ENCODE results near the gene NELL1. TPM values are rescaled to one million over a fixed set of nuclear protein-coding genes. Genes with fewer than 3 reads are reported as not detected.

NELL1 gene
- total and polyA plus RNA-seq, 2 experiments from 2014 or later: 1.6 TPM; not detected in 1

DNA sequence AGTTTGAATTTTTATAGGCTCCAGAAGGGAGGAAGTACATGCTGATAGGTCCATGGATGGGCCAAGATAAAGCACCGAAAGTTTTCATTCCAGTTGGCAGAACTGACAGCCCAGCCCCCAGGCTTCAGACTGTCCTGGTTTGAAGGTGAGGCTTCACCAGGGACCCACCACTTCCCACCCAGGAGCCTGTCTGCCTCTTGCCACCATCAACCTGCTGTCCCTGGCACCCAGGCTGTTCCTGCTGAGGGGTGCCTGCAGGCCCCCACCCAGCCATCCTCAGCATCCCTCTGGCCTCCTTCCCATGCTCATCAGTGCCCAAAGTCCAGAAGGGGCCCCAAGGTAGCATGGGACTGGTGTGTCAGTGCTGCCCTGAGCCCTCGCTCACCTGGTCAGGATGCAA lies 463.9 kb downstream of the NELL1 start (continued):
- TF ChIP-seq, protein P1, sequence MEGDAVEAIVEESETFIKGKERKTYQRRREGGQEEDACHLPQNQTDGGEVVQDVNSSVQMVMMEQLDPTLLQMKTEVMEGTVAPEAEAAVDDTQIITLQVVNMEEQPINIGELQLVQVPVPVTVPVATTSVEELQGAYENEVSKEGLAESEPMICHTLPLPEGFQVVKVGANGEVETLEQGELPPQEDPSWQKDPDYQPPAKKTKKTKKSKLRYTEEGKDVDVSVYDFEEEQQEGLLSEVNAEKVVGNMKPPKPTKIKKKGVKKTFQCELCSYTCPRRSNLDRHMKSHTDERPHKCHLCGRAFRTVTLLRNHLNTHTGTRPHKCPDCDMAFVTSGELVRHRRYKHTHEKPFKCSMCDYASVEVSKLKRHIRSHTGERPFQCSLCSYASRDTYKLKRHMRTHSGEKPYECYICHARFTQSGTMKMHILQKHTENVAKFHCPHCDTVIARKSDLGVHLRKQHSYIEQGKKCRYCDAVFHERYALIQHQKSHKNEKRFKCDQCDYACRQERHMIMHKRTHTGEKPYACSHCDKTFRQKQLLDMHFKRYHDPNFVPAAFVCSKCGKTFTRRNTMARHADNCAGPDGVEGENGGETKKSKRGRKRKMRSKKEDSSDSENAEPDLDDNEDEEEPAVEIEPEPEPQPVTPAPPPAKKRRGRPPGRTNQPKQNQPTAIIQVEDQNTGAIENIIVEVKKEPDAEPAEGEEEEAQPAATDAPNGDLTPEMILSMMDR (conservative IDR thresholded peaks at IDR 0.05; ENCODE audit: low read depth in 2 of 2): no peak
- TF ChIP-seq, protein P2, sequence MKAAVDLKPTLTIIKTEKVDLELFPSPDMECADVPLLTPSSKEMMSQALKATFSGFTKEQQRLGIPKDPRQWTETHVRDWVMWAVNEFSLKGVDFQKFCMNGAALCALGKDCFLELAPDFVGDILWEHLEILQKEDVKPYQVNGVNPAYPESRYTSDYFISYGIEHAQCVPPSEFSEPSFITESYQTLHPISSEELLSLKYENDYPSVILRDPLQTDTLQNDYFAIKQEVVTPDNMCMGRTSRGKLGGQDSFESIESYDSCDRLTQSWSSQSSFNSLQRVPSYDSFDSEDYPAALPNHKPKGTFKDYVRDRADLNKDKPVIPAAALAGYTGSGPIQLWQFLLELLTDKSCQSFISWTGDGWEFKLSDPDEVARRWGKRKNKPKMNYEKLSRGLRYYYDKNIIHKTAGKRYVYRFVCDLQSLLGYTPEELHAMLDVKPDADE (IDR thresholded peaks at IDR 0.05): no peak
- no peak for TF ChIP-seq STAT1 (IDR thresholded peaks at IDR 0.05; ENCODE audit: unreplicated experiment)
- TF ChIP-seq NANOG (IDR thresholded peaks at IDR 0.05; ENCODE audit: borderline replicate concordance): no peak
- TF ChIP-seq EZH2 (IDR thresholded peaks at IDR 0.05; ENCODE audit: low read depth, unreplicated experiment): no peak
- no peak for TF ChIP-seq CREB1 (CRISPR knock-in tag; IDR thresholded peaks at IDR 0.05; ENCODE audit: low read depth)
- TF ChIP-seq EZH2phosphoT487 (IDR thresholded peaks at IDR 0.05; ENCODE audit: unreplicated experiment): no peak
- no peak for TF ChIP-seq ZNF114 (CRISPR knock-in tag; IDR thresholded peaks at IDR 0.05)
- no peak for TF ChIP-seq JUNB (IDR thresholded peaks at IDR 0.05; ENCODE audit: unreplicated experiment)
- no peak for TF ChIP-seq POLR2AphosphoS5 (IDR thresholded peaks at IDR 0.05; ENCODE audit: low read depth)
- TF ChIP-seq, protein P3, sequence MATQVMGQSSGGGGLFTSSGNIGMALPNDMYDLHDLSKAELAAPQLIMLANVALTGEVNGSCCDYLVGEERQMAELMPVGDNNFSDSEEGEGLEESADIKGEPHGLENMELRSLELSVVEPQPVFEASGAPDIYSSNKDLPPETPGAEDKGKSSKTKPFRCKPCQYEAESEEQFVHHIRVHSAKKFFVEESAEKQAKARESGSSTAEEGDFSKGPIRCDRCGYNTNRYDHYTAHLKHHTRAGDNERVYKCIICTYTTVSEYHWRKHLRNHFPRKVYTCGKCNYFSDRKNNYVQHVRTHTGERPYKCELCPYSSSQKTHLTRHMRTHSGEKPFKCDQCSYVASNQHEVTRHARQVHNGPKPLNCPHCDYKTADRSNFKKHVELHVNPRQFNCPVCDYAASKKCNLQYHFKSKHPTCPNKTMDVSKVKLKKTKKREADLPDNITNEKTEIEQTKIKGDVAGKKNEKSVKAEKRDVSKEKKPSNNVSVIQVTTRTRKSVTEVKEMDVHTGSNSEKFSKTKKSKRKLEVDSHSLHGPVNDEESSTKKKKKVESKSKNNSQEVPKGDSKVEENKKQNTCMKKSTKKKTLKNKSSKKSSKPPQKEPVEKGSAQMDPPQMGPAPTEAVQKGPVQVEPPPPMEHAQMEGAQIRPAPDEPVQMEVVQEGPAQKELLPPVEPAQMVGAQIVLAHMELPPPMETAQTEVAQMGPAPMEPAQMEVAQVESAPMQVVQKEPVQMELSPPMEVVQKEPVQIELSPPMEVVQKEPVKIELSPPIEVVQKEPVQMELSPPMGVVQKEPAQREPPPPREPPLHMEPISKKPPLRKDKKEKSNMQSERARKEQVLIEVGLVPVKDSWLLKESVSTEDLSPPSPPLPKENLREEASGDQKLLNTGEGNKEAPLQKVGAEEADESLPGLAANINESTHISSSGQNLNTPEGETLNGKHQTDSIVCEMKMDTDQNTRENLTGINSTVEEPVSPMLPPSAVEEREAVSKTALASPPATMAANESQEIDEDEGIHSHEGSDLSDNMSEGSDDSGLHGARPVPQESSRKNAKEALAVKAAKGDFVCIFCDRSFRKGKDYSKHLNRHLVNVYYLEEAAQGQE (IDR thresholded peaks at IDR 0.05; ENCODE audit: unreplicated experiment): no peak

DNA sequence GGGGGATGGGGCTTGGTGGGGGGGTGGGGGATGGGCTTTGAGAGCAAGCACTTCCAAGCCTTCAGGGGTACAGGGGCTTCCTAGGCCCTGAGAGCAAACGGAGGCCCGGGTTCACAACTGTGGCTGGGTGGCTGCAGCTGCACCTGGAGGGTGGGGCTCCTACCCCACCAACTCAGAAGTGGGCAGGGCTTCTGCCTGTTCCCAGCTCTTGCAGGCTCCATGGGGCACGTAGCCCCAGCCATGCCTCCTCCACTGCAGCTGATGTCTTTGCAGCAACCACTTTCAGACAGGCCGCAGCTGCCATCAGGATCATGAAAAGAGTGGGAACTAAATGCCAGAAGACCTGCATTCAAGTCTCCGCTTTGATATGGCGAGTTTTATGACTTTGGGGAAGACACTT lies 464.3 kb downstream of the NELL1 start:
- no peak overlapping the region for H3K27ac Mint-ChIP-seq
- Histone ChIP-seq H3K79me2 (replicated peaks; ENCODE audit: insufficient read depth) (no peaks in the 10 kb centered on the region), H3K27me3 (ENCODE audit: insufficient read depth) (no peaks in the 10 kb centered on the region), H4K20me1 (replicated peaks; ENCODE audit: insufficient read depth) (no peaks in the 10 kb centered on the region), H3K4me3 (no peak overlapping the region), H3F3A (replicated peaks; ENCODE audit: low read depth) (no peaks in the 10 kb centered on the region), H3K4me2 (no peak overlapping the region), H3K9me2 (ENCODE audit: insufficient read depth) (no peaks in the 10 kb centered on the region; the same call in 1 of the 2 replicates), H3K27ac (ENCODE audit: low read depth) (no peak overlapping the region), H3K4me1 (ENCODE audit: insufficient read depth) (no peaks in the 10 kb centered on the region), H2AFZ (0 out of 2 replicates have a peak overlapping the region, but pooled peaks have one; percentile 32), H3K36me3 (ENCODE audit: insufficient read depth) (no peaks in the 10 kb centered on the region)
- no peaks in the 10 kb centered on the region for H3K4me1 Mint-ChIP-seq
- no peak overlapping the region for H3K4me3 Mint-ChIP-seq
- no peaks in the 10 kb centered on the region for H3K36me3 Mint-ChIP-seq (ENCODE audit: low read depth)
- ATAC-seq: no peak
- H3K9me3 Mint-ChIP-seq: no peaks in the 10 kb centered on the region; the same call in 2 of the 3 replicates
- no peaks in the 10 kb centered on the region for H3K27me3 Mint-ChIP-seq (ENCODE audit: insufficient read depth, low read depth, poor library complexity)
- DNase-seq (ENCODE audit: low spot score): no peak
- TF ChIP-seq ZNF114 (CRISPR knock-in tag; IDR thresholded peaks at IDR 0.05) (no peak), POLR2AphosphoS5 (IDR thresholded peaks at IDR 0.05; ENCODE audit: low read depth) (no peak), NANOG (IDR thresholded peaks at IDR 0.05; ENCODE audit: borderline replicate concordance) (no peak), ZNF331 (CRISPR knock-in tag; IDR thresholded peaks at IDR 0.05; ENCODE audit: low read depth) (no peak)
- TF ChIP-seq, protein P2 (IDR thresholded peaks at IDR 0.05): no peak

Measured in GM23338 (cell line).